Loucy (cell line): ENCODE results near the gene RPTOR.

Experiments used
- H2AFZ ChIP-seq: fragments of 200-600 bp; sonication (generic); 2 replicates; pipeline ENCODE4 v1.6.0; 2016; ENCODE audit warnings: antibody characterized with exemption, mild to moderate bottlenecking, low read length, moderate library complexity
- H3F3A ChIP-seq: fragments of 200-600 bp; 2 replicates; pipeline ENCODE4 v1.6.0; 2016; ENCODE audit warnings: antibody characterized with exemption, low read depth, mild to moderate bottlenecking
- H3K27me3 ChIP-seq: fragments of 200-600 bp; sonication (generic); 2 replicates; pipeline ENCODE4 v1.6.1; 2014; ENCODE audit warnings: low read length, mild to moderate bottlenecking; ENCODE audit not compliant: insufficient read depth, poor library complexity, severe bottlenecking
- H3K36me3 ChIP-seq: fragments of 200-600 bp; sonication (generic); 2 replicates; pipeline ENCODE4 v1.6.1; 2016; ENCODE audit warnings: low read length; ENCODE audit not compliant: insufficient read depth
- H3K4me1 ChIP-seq: fragments of 200-600 bp; sonication (generic); 2 replicates; pipeline ENCODE4 v1.5.1; 2014; ENCODE audit warnings: low read length, mild to moderate bottlenecking; ENCODE audit not compliant: insufficient read depth, poor library complexity, severe bottlenecking
- H3K4me2 ChIP-seq: fragments of 200-600 bp; sonication (generic); 2 replicates; pipeline ENCODE4 v1.6.0; 2014; ENCODE audit warnings: antibody characterized with exemption, low read length, low read depth, mild to moderate bottlenecking; ENCODE audit not compliant: poor library complexity, severe bottlenecking
- H3K4me3 ChIP-seq: fragments of 200-600 bp; sonication (generic); 2 replicates; pipeline ENCODE4 v1.5.1; 2014; ENCODE audit warnings: low read length, mild to moderate bottlenecking, mixed read lengths; ENCODE audit not compliant: poor library complexity, severe bottlenecking
- H3K79me2 ChIP-seq: fragments of 200-600 bp; sonication (generic); 2 replicates; pipeline ENCODE4 v1.6.1; 2014; ENCODE audit warnings: low read length; ENCODE audit not compliant: insufficient read depth
- H3K9ac ChIP-seq: fragments of 200-600 bp; sonication (generic); 2 replicates; pipeline ENCODE4 v1.6.0; 2014; ENCODE audit warnings: mild to moderate bottlenecking, low read depth, low read length, moderate library complexity; ENCODE audit not compliant: poor library complexity, severe bottlenecking
- H3K9me2 ChIP-seq: fragments of 200-600 bp; sonication (generic); replicated peaks from 2 replicates; pipeline ENCODE4 v1.6.1; 2016; ENCODE audit warnings: low read depth, low read length, mixed read lengths
- H3K9me3 ChIP-seq: fragments of 200-600 bp; sonication (generic); 2 replicates; pipeline ENCODE4 v1.6.1; 2014; ENCODE audit warnings: mild to moderate bottlenecking, antibody characterized with exemption, low read length, low read depth; ENCODE audit not compliant: insufficient read depth
- H4K20me1 ChIP-seq: fragments of 200-600 bp; sonication (generic); 2 replicates; pipeline ENCODE4 v1.6.0; 2014; ENCODE audit warnings: antibody characterized with exemption, low read length, mild to moderate bottlenecking; ENCODE audit not compliant: insufficient read depth, poor library complexity, severe bottlenecking
- CTCF ChIP-seq: fragments of 200-600 bp; sonication (generic); conservative IDR thresholded peaks from 2 replicates; pipeline ENCODE4 v1.5.1; 2014; ENCODE audit warnings: mild to moderate bottlenecking, antibody characterized with exemption, low read length
- EZH2phosphoT487 ChIP-seq: fragments of 200-600 bp; IDR thresholded peaks from 2 replicates; pipeline ENCODE4 v1.6.1; 2018; ENCODE audit warnings: antibody characterized with exemption, mild to moderate bottlenecking, moderate library complexity, borderline replicate concordance

Gene RPTOR

GRCh38 chr17:80513892-80514291 is 30.7 kb upstream of the RPTOR start:
- no peaks in the 10 kb centered on the region for H3K36me3 ChIP-seq
- H3K9me2 ChIP-seq: no peaks in the 10 kb centered on the region
- H3K9ac ChIP-seq: no peak overlapping the region
- no peak overlapping the region for H3K4me2 ChIP-seq
- H3F3A ChIP-seq: no peaks in the 10 kb centered on the region
- no peaks in the 10 kb centered on the region for H4K20me1 ChIP-seq
- TF ChIP-seq EZH2phosphoT487 (no peak), CTCF (no peak)
- no peak overlapping the region for H2AFZ ChIP-seq
- no peaks in the 10 kb centered on the region for H3K27me3 ChIP-seq
- H3K4me3 ChIP-seq: no peak overlapping the region
- no peaks in the 10 kb centered on the region for H3K4me1 ChIP-seq
- H3K9me3 ChIP-seq: no peaks in the 10 kb centered on the region
- no peaks in the 10 kb centered on the region for H3K79me2 ChIP-seq

DNA sequence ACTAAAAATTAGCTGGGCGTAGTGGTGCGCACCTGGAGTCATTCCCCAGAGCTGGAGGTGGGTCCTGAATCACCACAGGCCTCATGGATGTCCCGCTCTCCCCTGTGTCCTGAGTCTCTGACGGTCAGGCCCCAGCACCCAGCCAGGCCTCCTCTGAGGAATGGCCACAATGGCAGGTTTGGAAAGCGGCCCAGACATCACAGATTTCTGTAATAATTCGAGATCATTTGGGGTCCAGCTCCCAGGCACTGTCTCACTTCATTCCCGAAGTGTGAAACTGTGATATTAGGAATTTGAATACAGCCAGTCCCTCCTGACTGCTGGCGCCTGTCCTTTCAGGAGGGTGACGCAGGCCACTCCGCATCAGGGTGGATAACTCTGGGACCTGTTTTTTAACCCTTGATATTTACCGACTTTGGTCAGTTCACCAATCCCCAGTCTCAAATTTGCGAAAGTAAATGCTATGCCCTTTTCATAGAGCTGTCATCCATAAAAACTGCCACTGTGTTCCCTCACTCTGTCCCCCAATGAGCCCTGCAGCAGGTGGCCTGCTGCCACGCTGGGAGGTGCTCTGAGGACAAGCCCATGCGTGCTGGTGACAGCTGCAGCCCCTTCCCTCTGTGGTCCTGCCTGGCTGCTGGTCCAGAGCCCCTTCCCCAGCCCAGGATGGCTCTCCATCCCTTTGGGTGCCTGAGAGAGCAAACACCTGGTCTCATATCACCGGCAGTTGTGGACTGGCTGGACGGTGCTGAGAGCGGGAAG is 28.3 kb upstream of the RPTOR start:
- Histone ChIP-seq H3K4me1 (no peaks in the 10 kb centered on the region), H3K79me2 (no peaks in the 10 kb centered on the region), H3K36me3 (no peaks in the 10 kb centered on the region), H4K20me1 (no peaks in the 10 kb centered on the region), H3K27me3 (no peaks in the 10 kb centered on the region), H3K9ac (no peak overlapping the region), H3K9me2 (no peaks in the 10 kb centered on the region), H3F3A (no peaks in the 10 kb centered on the region), H3K4me3 (no peak overlapping the region), H3K4me2 (no peak overlapping the region), H2AFZ (no peak overlapping the region), H3K9me3 (no peaks in the 10 kb centered on the region)
- TF ChIP-seq CTCF (no peak), EZH2phosphoT487 (no peak)

DNA sequence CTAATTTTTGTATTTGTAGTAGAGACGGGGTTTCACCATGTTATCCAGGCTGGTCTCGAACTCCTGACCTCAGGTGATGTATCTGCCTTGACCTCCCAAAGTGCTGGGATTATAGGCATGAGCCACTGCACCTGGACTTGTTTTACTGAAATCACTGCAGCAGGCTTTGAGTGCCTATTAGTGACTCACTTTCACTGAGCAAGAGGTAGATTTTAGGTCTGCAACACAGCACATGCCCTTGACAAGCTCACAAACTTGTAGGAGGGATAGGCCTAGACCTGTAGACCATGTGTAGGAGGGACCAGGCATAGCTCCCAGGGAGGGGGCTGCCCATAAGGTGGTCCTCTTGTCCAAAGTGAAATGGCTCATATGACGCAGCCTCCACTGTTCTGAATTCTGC is 27.0 kb upstream of the RPTOR start:
- Histone ChIP-seq H3K4me1 (no peaks in the 10 kb centered on the region), H3F3A (no peaks in the 10 kb centered on the region), H3K4me2 (no peak overlapping the region), H3K9me3 (no peaks in the 10 kb centered on the region), H4K20me1 (no peaks in the 10 kb centered on the region), H2AFZ (no peak overlapping the region), H3K9me2 (no peaks in the 10 kb centered on the region), H3K9ac (no peak overlapping the region), H3K4me3 (no peak overlapping the region), H3K36me3 (no peaks in the 10 kb centered on the region), H3K27me3 (no peaks in the 10 kb centered on the region), H3K79me2 (no peaks in the 10 kb centered on the region)
- TF ChIP-seq EZH2phosphoT487: no peak
- no peak for TF ChIP-seq CTCF
